ENCODE data around the gene PAK3.

Gene PAK3

GRCh38 chrX:111095974-111096895, at the start of gene PAK3:
PAK3 (plus strand) TSS chrX:111096191; CDS start chrX:111123104, 26,913 bp downstream.
- DNase-seq (ENCODE audit: low read depth), result peak; percentile 4

- no peak for DNase-seq (ENCODE audit: low read depth)
Measured at GRCh38 chrX:111047575-111047974, 48.4 kb upstream of the PAK3 start.

GRCh38 chrX:111052478-111052877, 43.5 kb upstream of the PAK3 start:
- no peak for DNase-seq (ENCODE audit: low read depth)

- no peak for DNase-seq (ENCODE audit: low read depth)
Measured at GRCh38 chrX:111071542-111072277, 24.3 kb upstream of the PAK3 start.

GRCh38 chrX:111083081-111083480, 12.9 kb upstream of the PAK3 start:
- no peak for DNase-seq (ENCODE audit: low read depth)

- no peak for DNase-seq (ENCODE audit: low read depth)
Measured at GRCh38 chrX:111086591-111087006, 9.4 kb upstream of the PAK3 start.

- DNase-seq (ENCODE audit: low read depth), result no peak
Measured at GRCh38 chrX:111088628-111089027, 7.4 kb upstream of the PAK3 start.

- no peak for DNase-seq (ENCODE audit: low read depth)
Measured at GRCh38 chrX:111090458-111090857, 5.5 kb upstream of the PAK3 start.

- DNase-seq (ENCODE audit: low read depth), result no peak
Measured at GRCh38 chrX:111098874-111099273, 2.9 kb downstream of the PAK3 start.

GRCh38 chrX:111100191-111100590, 4.2 kb downstream of the PAK3 start:
- DNase-seq (ENCODE audit: low read depth), result no peak

GRCh38 chrX:111101580-111101979, 5.6 kb downstream of the PAK3 start:
- no peak for DNase-seq (ENCODE audit: low read depth)

- DNase-seq (ENCODE audit: low read depth), result no peak
Measured at GRCh38 chrX:111102636-111103035, 6.6 kb downstream of the PAK3 start.

GRCh38 chrX:111103246-111103645, 7.3 kb downstream of the PAK3 start:
- DNase-seq (ENCODE audit: low read depth), result no peak

- DNase-seq (ENCODE audit: low read depth), result no peak
Measured at GRCh38 chrX:111110098-111110775, 14.2 kb downstream of the PAK3 start.

GRCh38 chrX:111114806-111115205, 18.8 kb downstream of the PAK3 start:
- DNase-seq (ENCODE audit: low read depth), result no peak

GRCh38 chrX:111116666-111117065, 20.7 kb downstream of the PAK3 start:
- DNase-seq (ENCODE audit: low read depth), result no peak

GRCh38 chrX:111119341-111119740, 23.4 kb downstream of the PAK3 start:
- DNase-seq (ENCODE audit: low read depth), result no peak

- DNase-seq (ENCODE audit: low read depth), result no peak
Measured at GRCh38 chrX:111123125-111123524, 27.1 kb downstream of the PAK3 start.

- DNase-seq (ENCODE audit: low read depth), result no peak
Measured at GRCh38 chrX:111123606-111124179, 27.7 kb downstream of the PAK3 start.

GRCh38 chrX:111124418-111124817, 28.4 kb downstream of the PAK3 start:
- DNase-seq (ENCODE audit: low read depth), result no peak

GRCh38 chrX:111127038-111127437, 31.0 kb downstream of the PAK3 start:
- DNase-seq (ENCODE audit: low read depth), result no peak

- no peak for DNase-seq (ENCODE audit: low read depth)
Measured at GRCh38 chrX:111129921-111130320, 33.9 kb downstream of the PAK3 start.
